Bronchial epithelial cell (primary cell): ENCODE measurements around the gene DNAJB8. TPM values are rescaled to one million over a fixed set of nuclear protein-coding genes. Genes with fewer than 3 reads are reported as not detected.

Experiments used
- DNase-seq: peaks from one replicate; pipeline ENCODE4 v3.0.0-alpha.2; 2010; ENCODE audit warnings: low read depth
- FAIRE-seq: peaks from 2 replicates; lab custom pipeline; 2011; peaks lifted over from hg19 to GRCh38; lab: Jason Lieb, UNC
- H3K27me3 ChIP-seq: 2 replicates; pipeline ENCODE4 v1.5.1; 2011; ENCODE audit warnings: low read length; ENCODE audit not compliant: control insufficient read depth, insufficient read depth
- H3K36me3 ChIP-seq: 2 replicates; pipeline ENCODE4 v1.5.1; 2011; ENCODE audit warnings: low read length; ENCODE audit not compliant: control insufficient read depth, insufficient read depth
- H3K4me3 ChIP-seq: 2 replicates; pipeline ENCODE4 v1.5.1; 2011; ENCODE audit warnings: mild to moderate bottlenecking, low read depth, low read length, control low read depth
- total RNA-seq: library from RNA; depleted of rRNA; stranded (reverse); fragments of >200 nt; gene quantifications from 2 replicates; pipeline ENCODE4 v1.2.1, GENCODE V29; 2014
- TF ChIP-seq, protein P1 (sequence below): IDR thresholded peaks from 2 replicates; pipeline ENCODE4 v1.5.1; 2011; ENCODE audit warnings: mild to moderate bottlenecking, moderate library complexity, low read length, control low read depth, inconsistent platforms; ENCODE audit not compliant: insufficient read depth, severe bottlenecking

Gene DNAJB8
- total RNA-seq, 1 donor from 2014 or later, result not detected

DNA sequence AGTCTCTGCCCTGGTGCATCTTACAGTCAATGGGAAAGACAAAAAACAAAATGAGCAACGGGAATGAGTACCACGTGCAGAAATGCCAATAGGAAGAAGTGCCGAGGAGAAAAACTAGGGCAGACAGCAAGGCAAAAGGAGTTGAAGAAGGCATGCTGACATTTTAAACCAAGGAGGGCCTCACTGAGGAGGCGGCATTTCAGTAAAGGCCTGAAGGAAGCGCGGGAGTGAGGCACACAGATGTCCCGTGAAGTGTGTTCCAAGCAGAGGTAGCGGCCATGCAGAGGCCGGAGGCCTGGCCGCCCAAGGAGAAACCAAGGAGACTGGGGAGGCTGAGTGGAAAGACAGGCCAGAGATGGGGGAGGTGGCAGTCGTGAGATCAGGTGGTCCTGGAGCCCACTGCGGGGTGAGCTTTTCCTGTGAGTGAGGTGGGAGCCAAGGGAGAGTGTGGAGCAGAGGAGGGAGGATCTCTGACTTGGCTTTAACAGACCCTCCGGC lies 34.8 kb downstream of the DNAJB8 start:
- H3K27me3 ChIP-seq, result peaks cover 35% of the 10 kb centered on the region
- no peak overlapping the region for H3K4me3 ChIP-seq
- TF ChIP-seq, protein P1, sequence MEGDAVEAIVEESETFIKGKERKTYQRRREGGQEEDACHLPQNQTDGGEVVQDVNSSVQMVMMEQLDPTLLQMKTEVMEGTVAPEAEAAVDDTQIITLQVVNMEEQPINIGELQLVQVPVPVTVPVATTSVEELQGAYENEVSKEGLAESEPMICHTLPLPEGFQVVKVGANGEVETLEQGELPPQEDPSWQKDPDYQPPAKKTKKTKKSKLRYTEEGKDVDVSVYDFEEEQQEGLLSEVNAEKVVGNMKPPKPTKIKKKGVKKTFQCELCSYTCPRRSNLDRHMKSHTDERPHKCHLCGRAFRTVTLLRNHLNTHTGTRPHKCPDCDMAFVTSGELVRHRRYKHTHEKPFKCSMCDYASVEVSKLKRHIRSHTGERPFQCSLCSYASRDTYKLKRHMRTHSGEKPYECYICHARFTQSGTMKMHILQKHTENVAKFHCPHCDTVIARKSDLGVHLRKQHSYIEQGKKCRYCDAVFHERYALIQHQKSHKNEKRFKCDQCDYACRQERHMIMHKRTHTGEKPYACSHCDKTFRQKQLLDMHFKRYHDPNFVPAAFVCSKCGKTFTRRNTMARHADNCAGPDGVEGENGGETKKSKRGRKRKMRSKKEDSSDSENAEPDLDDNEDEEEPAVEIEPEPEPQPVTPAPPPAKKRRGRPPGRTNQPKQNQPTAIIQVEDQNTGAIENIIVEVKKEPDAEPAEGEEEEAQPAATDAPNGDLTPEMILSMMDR, result no peak
- H3K36me3 ChIP-seq, result no peaks in the 10 kb centered on the region
- no peak for FAIRE-seq
- DNase-seq, result no peak

DNA sequence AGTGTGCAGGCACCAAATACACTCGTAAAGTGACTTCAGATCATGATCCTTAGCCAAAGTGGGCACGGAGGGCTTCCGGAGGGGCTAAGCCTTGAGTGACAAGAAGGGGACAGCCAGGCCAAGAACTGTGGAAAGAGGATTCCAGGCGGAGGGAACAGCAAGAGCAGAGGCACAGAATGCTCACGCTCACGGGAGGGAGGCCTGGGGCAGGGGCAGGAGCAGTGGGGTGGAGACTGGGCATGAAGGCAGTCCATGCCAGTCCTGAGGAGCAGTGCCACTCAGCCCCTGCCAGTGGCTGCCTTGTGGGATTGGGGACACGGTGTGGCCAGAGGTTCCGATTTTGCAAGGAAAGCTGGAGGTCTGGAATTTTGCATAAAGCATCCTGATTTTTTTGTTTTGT lies 36.0 kb downstream of the DNAJB8 start:
- TF ChIP-seq, protein P1, result no peak
- Histone ChIP-seq H3K36me3 (no peaks in the 10 kb centered on the region), H3K27me3 (peaks cover 31% of the 10 kb centered on the region), H3K4me3 (no peak overlapping the region)
- FAIRE-seq, result no peak
- DNase-seq, result no peak

DNA sequence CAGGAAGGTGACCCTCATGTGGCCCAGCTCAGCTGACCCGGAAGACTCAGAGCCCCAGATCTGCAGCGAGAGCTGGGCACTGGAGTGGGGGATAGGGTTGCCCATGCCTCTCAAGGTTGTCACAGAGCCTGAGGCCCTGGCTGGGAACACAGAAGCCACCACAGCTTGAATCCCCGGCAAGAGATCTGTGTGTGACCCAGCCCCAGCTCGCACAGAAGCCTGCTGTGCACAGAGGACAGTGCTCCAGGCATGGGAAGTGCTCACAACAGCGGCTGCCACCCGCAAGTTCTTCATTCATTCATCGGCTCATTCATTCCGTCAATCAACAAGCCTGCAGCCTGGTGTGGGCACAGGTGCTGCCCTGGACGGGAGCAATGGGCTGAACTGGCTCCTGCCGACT lies 36.4 kb downstream of the DNAJB8 start:
- FAIRE-seq, result peak; percentile 32
- no peaks in the 10 kb centered on the region for H3K36me3 ChIP-seq
- peaks cover 28% of the 10 kb centered on the region for H3K27me3 ChIP-seq
- TF ChIP-seq, protein P1, result no peak
- DNase-seq, result no peak
- no peak overlapping the region for H3K4me3 ChIP-seq

DNA sequence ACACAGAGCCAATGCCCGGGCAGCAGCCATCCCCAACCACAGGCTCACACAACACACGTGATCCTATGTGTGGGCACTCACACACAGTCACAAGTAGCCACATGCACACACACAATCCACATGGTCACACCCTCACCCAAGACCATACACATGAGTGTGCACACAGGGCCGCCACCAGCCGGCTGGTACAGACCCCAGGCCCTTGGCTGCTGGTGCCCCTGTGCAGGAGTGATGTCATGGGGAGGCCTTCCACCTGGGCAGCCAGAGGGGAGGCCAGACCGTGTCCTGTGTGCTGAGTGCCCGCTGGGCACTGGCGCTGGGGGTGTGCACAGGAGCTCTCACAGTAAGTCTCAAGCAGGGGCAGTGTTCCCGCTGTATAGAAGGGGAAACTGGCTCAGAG lies 36.9 kb downstream of the DNAJB8 start:
- FAIRE-seq (no peak), DNase-seq (no peak)
- no peak overlapping the region for H3K4me3 ChIP-seq
- peaks cover 28% of the 10 kb centered on the region for H3K27me3 ChIP-seq
- TF ChIP-seq, protein P1, result no peak
- no peaks in the 10 kb centered on the region for H3K36me3 ChIP-seq

DNA sequence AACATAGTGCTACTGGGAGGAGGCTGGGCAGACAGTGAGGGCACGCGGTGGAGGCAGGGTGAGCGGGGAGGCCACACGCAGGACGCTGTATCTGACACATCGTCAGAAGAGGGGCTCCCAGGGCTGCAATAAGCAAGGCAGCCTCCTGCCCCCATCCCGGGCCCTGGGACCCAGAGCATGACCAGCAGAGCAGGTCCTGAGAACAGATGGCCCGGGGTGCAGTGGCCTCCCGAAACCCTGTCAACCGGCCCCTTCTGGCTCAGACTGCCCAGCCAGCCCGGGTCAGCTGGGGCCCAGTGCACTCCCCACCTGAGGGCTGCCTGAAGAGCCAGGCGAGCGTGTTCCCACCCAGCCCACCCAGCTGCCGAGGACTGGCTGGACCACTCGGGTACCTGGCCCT lies 37.4 kb downstream of the DNAJB8 start:
- FAIRE-seq, result no peak
- Histone ChIP-seq H3K27me3 (peaks cover 28% of the 10 kb centered on the region), H3K36me3 (no peaks in the 10 kb centered on the region), H3K4me3 (no peak overlapping the region)
- no peak for DNase-seq
- TF ChIP-seq, protein P1, result no peak
